Esophagus muscularis mucosa (tissue), 4 donors: ENCODE data around the gene CDH4.

Experiments used
- CTCF ChIP-seq, 3 experiments: fragments of 200-600 bp in 2 of 3; fragments of 450-650 bp in 1 of 3; sonication (generic) in 2 of 3; IDR thresholded peaks; one replicate each; pipeline ENCODE4 v1.5.1; 2017 to 2019; ENCODE audit warnings: antibody characterized with exemption in 3 of 3, mild to moderate bottlenecking in 2 of 3, moderate library complexity in 1 of 3
- EP300 ChIP-seq: sonication (generic); formaldehyde crosslinking; IDR thresholded peaks from one replicate; pipeline ENCODE4 v1.6.1; 2017; ENCODE audit warnings: antibody characterized with exemption
- POLR2A ChIP-seq: fragments of 450-650 bp; IDR thresholded peaks from one replicate; pipeline ENCODE4 v1.6.1; 2017; ENCODE audit warnings: antibody characterized with exemption, moderate library complexity, mild to moderate bottlenecking, low read depth

GRCh38 chr20:61346996-61347395 lies 94.9 kb downstream of the CDH4 start:
- TF ChIP-seq CTCF (IDR thresholded peaks at IDR 0.05) (no peak), EP300 (no peak), POLR2A (no peak)
